GM18951 (cell line): Measurements from ENCODE around the gene DRC1.

ENCODE experiments used
- POLR2A ChIP-seq: IDR thresholded peaks from 4 replicates; pipeline ENCODE4 v1.6.1; 2011; ENCODE audit warnings: mild to moderate bottlenecking; ENCODE audit not compliant: insufficient read length, insufficient read depth; ENCODE audit errors: extremely low read depth
- in situ Hi-C: fragments of 300-500 bp; cut with MboI; formaldehyde crosslinking; loops from one replicate; pipeline ENCODE4 v1.12.0; 2022; ENCODE audit warnings: low sequenced_read_pairs, mixed read lengths, inconsistent platforms; ENCODE audit not compliant: unreplicated experiment

DRC1 gene

DNA sequence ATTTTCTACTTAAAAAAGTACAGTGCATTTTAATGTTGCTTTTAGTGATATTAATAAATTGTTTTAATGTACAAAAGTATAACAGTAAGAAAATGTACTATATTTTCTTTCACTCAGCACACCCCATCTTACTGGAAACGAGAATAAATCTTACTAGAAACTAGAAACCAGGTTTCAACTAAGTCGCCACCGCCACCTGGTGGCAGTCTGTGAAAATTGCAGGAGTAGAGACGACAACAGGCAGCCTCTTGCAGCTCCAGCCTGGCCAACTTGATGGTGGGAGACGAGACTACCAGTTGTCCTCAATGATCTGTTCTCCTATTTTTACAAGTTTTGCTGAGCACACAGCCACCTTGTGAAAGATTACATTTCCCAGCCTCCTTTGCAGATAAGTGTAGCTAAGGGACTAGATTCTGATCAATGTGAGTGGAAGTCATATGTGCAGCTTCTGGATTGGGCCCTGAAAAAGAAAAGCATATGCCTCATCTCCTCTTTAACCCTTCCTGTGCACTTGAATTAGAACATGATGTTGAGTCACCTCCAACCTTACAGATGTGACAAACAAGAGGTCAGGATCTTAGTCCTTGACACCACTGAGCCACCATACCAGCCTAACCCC is 67.5 kb downstream of the DRC1 start:
- in situ Hi-C loops = no loop called here
- no peak for TF ChIP-seq POLR2A

DNA sequence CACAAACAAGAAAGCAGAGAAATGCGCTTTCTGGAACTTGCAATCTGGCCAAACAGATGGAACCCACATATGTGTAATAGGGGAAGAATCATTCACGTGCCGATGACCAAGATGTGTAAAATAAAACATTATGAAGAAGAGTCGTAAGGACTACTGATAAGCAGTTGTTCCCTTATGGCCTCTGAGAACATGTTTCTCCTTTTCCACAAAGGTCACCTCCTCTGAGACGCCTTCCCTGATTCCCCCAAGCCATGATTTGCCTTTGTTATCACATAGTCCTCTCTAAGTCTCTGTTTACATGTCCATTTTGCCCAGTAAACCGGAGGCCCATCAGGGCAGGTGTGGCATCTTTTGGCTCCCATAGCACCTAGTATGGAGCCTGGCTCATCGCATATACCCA is 68.2 kb downstream of the DRC1 start:
- in situ Hi-C loops = no loop called here
- TF ChIP-seq POLR2A = no peak

DNA sequence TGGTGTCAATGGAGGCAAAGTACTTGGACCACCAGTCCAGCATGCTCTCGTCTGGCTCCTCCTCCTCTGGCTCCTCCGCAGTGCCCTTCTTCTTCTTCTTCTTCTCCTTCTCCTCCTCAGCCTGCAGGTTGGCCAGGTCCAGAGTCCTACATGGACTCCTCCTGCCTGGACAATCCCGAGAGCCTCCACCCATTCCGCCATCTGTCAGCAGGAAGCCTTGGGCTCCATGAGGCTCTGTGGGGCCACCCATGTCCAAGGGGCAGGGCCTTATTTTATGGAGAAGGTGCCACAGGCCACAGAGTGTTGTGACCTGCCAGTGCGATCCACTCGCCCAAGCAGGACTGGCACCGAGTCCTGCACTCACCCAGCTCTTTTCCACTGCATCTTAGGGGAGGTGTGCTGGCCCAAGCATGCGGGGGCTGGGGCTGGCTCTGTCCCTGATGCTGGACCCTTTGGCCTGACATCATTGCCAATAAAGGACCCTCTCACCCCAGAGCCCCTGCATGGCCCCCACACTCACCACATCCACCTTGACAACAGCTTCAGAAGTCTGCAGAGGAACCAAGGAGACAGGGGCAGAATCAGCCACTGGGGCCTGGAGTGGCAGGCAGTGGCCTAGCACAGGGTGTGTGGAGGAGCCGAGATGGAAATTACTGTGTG is 69.0 kb downstream of the DRC1 start:
- TF ChIP-seq POLR2A = no peak
- in situ Hi-C loops = no loop called here

DNA sequence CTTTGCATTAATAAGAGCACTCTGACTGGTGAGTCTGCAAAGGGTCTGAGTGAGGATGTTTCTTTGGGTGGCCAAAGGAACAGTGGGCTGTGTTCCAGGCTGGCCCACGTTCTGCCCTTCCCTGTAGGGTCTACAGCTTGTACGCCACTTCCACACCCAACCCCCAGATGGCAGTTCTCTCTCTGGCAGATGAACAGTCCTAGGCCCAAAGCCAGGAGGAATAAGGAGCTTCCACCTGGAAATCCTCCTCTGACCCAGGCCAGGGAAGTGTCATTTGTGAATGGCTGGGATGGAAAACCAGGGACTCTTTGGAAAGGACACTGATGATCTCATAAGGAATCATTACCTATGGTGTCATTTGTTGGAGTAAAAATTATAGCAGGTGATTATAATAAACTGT is 69.6 kb downstream of the DRC1 start:
- in situ Hi-C loops = no loop called here
- TF ChIP-seq POLR2A = no peak

DNA sequence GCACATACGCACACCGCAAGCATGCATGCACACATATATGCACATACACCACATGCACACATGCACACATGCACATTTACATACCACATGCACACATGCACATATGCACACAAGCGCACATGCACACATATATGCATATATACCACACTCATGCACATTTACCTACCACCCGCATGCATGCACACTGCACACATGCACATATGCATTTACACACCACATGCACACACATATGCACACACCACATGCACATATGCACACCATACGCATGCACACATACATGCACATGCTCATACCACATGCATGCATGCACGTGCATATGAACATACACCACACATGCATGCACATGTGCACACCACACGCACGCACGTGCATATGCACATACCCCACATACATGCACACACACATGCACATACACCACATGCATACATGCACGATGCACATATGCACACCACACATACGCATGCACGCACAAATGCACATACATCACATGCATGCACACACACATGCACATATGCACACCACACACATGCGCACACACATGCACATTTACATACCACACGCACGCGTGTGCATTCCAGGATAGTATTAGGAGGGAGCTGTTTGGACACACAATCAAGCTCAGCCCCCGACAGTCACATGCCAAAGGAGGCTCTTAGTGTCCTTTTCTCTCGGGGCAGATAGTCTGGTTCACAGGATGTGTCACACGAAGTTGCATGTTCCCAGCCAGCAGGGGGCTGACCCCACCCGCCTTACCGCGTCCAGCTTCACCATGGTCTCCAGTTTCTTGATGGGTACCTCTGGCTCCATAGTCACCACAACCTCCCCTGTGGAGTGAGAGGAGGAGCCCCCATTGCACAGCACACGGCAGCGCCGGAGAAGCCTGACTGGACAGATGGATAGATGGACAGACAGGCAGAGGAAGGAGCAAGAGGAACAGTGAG is 70.3 kb downstream of the DRC1 start:
- TF ChIP-seq POLR2A = no peak
- in situ Hi-C loops = no loop called here

DNA sequence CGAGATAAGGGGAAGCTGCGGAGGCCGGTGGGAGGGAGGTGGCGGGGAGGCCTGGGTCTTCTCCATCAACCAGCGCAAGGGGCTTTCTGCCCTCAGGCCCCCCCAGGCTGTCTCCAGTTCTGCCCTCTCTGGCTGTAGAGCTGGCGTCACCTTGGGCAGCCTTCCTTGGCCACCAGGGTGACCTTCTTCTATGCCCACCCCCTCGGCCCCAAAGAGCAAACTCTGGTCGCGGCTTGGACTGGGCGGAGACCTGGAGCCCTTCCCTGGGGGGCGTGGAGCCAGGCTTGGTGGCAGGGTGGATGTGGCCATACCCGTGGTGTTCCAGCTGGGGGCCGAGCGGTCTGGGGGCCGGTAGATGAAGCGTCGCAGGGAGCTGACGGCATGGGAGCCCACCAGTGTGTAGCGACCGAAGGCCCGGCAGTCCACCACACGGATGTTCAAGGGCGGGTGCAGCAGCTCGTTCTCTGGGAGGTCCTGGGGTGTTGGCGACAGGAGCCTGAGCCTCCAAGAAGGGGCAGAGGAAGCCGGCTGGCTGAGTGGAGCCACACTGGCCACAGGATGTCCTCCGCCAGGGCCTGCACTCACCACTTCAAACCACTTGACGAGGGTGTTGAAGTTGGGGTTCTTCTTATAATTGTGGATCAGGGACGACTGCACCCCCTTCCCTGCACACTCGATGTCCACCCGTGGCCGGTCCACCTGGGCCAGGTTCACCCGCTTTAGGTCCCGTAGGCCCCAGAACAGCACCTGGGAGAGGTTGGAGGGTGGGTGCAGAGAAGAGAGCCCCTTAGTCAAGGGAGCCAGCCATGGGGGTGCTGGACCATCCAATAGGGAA is 71.3 kb downstream of the DRC1 start:
- TF ChIP-seq POLR2A = no peak
- in situ Hi-C loops = no loop called here

DNA sequence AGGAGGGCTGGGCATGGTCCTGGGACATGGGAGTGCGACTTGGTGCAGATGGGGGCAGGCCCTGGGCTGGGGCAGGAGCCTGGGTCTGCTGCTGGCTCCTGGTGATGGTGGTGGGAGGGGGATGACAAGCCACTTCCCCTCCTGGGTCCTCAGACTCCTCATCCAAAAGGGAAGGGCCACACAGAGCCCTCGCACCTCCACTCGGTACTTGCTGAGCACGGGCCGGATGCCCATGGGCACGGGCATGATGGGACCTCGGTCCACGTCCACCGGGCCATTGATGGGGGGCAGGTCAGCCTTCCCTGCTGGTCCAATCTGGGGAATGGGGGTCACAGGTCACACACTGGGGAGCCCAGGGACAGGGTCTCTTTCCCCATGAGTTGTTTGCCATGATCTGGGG is 72.1 kb downstream of the DRC1 start:
- TF ChIP-seq POLR2A = no peak
- in situ Hi-C loops = no loop called here

DNA sequence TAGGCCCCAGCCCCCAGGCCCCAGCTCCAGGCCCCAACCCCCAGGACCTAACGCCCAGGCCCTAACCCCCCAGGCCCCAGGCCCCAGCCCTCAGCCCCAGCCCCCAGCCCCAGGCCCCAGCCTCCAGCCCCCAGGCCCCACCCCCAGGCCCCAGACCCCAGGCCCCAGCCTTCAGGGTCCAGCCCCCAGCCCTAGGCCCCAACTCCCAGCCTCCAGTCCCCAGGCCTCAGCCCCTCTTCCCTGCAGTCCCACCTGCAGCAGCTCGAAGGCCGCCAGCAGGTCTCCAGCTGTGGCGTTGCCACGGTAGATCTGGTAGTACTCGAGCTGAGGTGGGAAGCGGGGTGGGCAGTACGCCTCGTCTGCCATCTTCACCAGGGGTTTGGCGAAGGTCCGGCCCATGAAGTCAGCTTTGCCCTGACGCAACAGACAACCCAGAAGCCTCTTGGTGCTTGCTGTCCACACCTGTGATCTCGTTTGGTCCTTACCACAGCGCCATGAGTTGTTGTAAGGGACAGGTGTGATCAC is 72.6 kb downstream of the DRC1 start:
- TF ChIP-seq POLR2A = no peak
- in situ Hi-C loops = no loop called here

GRCh38 chr2:26475037-26475436 is 73.3 kb downstream of the DRC1 start:
- in situ Hi-C loops = no loop called here
- no peak for TF ChIP-seq POLR2A

- no peak for TF ChIP-seq POLR2A
- in situ Hi-C loops = no loop called here
Observed at GRCh38 chr2:26475832-26476501, 74.2 kb downstream of the DRC1 start.

DNA sequence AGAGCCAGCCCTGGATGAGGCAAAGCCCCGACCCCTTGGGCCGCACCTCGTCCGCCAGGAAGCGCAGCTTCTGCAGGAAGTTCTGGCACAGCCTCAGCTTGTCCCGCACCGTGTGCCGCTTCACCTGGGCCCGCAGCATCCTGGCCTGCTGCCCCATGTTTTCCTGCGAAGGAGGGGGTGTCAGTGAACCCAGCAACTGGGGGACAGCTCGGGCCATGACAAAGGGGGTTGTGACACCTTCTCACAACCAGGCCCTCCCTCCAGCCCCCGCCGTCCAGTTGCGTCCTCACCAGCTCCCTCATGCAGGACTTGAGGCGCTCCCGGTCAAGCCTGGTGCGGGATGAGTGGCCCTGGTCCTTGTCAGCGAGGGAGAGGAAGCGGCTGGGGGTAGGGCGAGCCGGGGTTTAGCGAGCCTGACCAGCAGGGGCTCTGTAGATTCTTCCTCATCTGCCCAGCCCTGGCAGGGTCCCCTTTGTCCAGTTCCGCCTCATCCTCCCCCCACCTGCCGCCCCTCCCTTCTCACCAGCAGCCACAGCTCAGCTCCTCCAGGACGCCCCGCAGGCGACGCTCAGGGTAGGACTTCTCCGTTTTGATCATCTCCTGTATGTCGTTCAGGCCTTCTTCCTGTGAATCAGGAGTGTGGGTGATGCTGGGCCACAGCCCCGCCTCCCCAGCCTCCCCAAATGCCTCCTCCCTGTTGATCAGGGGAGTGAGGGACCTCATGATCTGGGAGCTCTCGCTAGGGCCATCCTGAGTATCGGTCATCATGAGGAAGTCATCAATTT is 75.6 kb downstream of the DRC1 start:
- no peak for TF ChIP-seq POLR2A
- in situ Hi-C loops = no loop called here

GRCh38 chr2:26477911-26478253 is 76.2 kb downstream of the DRC1 start, which contains the start of gene OTOF:
TSS of gene OTOF (minus strand) at chr2:26478124.
- no peak for TF ChIP-seq POLR2A
- in situ Hi-C loops = no loop called here
